HFF-Myc (cell line): ENCODE results near the gene PPFIA1.
A peak's percentile ranks its signal among the peaks of the same experiment; 100 is the strongest.

ENCODE experiments used
- DNase-seq: peaks from one replicate; pipeline ENCODE4 v3.0.0-alpha.2; 2011; ENCODE audit warnings: low read depth; ENCODE audit errors: extremely low read depth
- H3K4me3 ChIP-seq: replicated peaks from 2 replicates; pipeline ENCODE4 v1.5.1; 2011; ENCODE audit warnings: low read depth, mild to moderate bottlenecking, control low read depth, low read length
- TF ChIP-seq, protein P1 (sequence below): IDR thresholded peaks from 2 replicates; pipeline ENCODE4 v1.5.1; 2012; ENCODE audit warnings: mild to moderate bottlenecking, low read depth, low read length, control low read depth; ENCODE audit errors: missing control alignments

Gene PPFIA1

DNA sequence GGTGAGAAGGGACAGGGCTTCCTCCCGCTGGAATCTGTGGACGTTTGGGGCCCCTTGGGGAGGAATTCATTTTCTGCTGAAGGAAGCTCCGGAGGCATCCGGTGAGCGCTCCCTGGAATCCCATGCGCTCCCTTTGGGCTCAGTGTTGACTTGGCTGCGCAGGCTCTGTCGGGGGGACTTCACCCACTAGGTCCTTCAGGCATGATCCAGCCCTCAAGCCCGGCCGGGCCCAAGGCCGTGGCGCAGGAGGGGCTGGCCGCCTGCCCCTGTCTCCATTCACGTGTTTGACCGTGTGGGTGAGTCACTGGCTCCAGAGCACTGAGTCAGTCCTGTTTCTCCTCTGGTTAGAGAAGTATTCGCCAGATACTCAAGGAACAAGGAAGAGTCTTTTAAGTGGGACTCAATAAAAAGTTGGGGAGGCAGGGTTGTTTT is 129.2 kb downstream of the PPFIA1 start:
- H3K4me3 ChIP-seq: peak overlapping the region; percentile 99
- TF ChIP-seq, protein P1, sequence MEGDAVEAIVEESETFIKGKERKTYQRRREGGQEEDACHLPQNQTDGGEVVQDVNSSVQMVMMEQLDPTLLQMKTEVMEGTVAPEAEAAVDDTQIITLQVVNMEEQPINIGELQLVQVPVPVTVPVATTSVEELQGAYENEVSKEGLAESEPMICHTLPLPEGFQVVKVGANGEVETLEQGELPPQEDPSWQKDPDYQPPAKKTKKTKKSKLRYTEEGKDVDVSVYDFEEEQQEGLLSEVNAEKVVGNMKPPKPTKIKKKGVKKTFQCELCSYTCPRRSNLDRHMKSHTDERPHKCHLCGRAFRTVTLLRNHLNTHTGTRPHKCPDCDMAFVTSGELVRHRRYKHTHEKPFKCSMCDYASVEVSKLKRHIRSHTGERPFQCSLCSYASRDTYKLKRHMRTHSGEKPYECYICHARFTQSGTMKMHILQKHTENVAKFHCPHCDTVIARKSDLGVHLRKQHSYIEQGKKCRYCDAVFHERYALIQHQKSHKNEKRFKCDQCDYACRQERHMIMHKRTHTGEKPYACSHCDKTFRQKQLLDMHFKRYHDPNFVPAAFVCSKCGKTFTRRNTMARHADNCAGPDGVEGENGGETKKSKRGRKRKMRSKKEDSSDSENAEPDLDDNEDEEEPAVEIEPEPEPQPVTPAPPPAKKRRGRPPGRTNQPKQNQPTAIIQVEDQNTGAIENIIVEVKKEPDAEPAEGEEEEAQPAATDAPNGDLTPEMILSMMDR: no peak
- peak; percentile 72 for DNase-seq

DNA sequence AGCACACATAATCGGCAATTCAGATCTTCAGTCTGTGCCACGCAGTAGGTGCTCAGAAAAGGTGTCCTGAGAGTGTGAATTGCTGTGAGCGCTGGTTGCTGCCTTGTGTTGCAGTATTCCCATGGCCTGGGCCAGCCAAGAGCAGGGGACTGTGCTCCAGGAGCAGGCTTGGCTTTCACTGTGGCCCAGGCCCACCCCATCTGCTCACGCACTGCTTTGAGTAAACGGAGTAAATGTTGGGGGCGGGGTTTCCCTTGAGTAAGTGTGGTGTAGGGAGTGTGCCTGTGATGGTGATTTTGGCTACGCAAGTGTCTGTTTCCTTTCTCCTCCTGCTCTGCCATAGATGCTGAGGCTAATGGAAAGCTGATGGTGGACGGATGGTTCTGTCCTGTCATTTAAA is 130.2 kb downstream of the PPFIA1 start:
- TF ChIP-seq, protein P1: no peak
- DNase-seq: no peak
- H3K4me3 ChIP-seq: peak overlapping the region; percentile 99

GRCh38 chr11:70402016-70402415 is 131.5 kb downstream of the PPFIA1 start:
- no peak overlapping the region for H3K4me3 ChIP-seq
- TF ChIP-seq, protein P1: no peak
- no peak for DNase-seq

GRCh38 chr11:70402685-70403084 is 132.2 kb downstream of the PPFIA1 start:
- DNase-seq: no peak
- H3K4me3 ChIP-seq: no peak overlapping the region
- TF ChIP-seq, protein P1: no peak

DNA sequence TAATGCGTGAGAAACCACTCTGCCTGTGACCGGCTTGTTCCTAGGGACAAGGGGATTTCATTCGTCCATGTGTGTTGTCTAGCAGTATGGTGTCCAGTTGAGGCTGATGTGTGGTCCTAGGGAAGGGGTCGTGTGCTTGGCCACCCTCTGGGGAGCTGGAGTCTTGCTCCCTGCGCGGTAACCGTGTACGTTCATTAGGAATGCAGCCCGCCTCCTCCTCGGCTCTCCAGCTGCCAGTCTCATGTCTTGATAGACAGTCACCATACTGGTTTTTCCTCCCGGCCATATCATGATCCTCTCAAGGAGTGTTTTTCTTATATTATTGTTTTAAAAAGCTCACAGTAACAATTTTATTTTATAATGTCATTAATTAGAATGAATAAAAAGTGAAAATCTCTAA is 133.8 kb downstream of the PPFIA1 start:
- no peak for DNase-seq
- H3K4me3 ChIP-seq: no peak overlapping the region
- TF ChIP-seq, protein P1: no peak

GRCh38 chr11:70405679-70406395 is 135.3 kb downstream of the PPFIA1 start:
- no peak overlapping the region for H3K4me3 ChIP-seq
- no peak for DNase-seq
- TF ChIP-seq, protein P1: no peak

DNA sequence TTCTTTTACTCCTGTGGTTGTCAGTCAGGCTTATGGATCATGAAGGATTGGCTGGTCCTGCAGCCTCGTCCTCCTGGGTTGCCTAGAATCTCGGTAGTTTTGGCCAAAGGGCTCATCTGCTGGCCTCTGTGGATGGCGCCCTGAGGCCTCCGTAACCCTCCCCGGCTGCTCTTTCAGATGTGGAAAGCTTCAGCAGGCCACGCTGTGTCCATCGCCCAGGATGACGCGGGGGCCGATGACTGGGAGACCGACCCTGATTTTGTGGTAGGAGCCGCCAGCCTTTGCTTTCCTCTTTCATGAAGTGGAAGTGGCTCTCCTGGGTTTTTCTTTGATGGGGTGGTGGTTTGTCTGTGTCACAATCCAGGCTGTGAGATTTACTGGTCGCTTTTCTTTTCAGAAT is 136.6 kb downstream of the PPFIA1 start:
- no peak for DNase-seq
- no peak overlapping the region for H3K4me3 ChIP-seq
- TF ChIP-seq, protein P1: no peak
